GM12891 (cell line): ENCODE data around the gene MTA2.

Experiments
- DNase-seq: peaks from one replicate; pipeline ENCODE4 v3.0.0; 2011; ENCODE audit warnings: low spot score; ENCODE audit not compliant: insufficient read length
- FAIRE-seq: peaks from 2 replicates; lab custom pipeline; 2011; peaks lifted over from hg19 to GRCh38; lab: Jason Lieb, UNC
- PAX5 ChIP-seq: IDR thresholded peaks from 2 replicates; pipeline ENCODE4 v1.6.1; 2011; ENCODE audit warnings: low read length, moderate library complexity, mild to moderate bottlenecking; ENCODE audit not compliant: insufficient read depth, severe bottlenecking
- POLR2A ChIP-seq: IDR thresholded peaks from 2 replicates; pipeline ENCODE4 v1.6.1; 2011; ENCODE audit warnings: low read depth, low read length, control low read depth
- POLR2AphosphoS5 ChIP-seq: IDR thresholded peaks from 2 replicates; pipeline ENCODE4 v1.6.1; 2011; ENCODE audit warnings: low read depth, low read length, control low read depth
- POU2F2 ChIP-seq: IDR thresholded peaks from 2 replicates; pipeline ENCODE4 v1.6.1; 2011; ENCODE audit warnings: low read depth, mild to moderate bottlenecking, control low read depth, low read length, moderate library complexity
- SPI1 ChIP-seq: IDR thresholded peaks from 2 replicates; pipeline ENCODE4 v1.6.1; 2011; ENCODE audit warnings: low read depth, low read length, control low read depth
- TAF1 ChIP-seq: IDR thresholded peaks from 2 replicates; pipeline ENCODE4 v1.6.1; 2011; ENCODE audit warnings: low read depth, low read length, control low read depth

MTA2 gene

GRCh38 chr11:62546929-62547625 is 54.6 kb downstream of the MTA2 start:
- FAIRE-seq (no peak), DNase-seq (no peak)
- TF ChIP-seq PAX5 (no peak), POU2F2 (no peak), TAF1 (no peak), POLR2A (no peak), SPI1 (no peak)

DNA sequence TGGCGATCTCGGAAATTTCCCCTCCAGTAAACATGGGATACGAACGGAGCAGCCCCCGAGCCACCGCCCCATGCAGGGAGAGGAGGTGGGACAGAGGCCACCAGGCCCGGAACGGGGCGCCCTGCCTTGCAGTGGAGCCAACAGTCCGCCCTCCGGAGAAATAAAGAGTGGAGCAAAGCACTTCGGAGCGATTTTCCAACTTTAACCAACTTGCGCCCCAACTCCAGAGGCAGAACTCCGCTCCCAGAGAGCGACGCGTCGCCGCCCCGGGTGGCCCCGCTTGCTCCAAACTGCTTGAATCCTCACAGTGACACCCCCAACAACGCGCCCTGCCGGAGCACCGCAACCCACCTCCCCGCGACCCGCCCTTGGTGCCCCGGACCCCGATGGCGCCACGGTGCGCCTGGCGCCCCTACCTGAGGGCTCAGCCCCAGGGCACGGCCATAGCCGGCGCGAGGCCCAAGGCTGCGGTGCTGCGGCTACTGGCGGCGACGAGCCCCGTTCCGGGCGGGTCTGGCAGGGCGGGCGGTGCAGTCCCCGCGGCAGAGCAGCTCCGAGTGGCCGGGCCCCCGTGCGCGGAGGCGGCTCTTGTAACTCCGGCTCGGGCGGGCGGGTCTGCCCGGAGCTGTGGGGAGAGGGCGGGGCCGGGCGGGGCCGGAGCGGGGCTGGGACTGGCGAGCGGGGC is 55.3 kb downstream of the MTA2 start, which contains the start of gene AHNAK:
TSS of gene AHNAK (minus strand) at position 563 of the 685 bp plus-strand sequence. CDS start 10,708 bp downstream, outside the sequence.
- no peak for TF ChIP-seq TAF1
- TF ChIP-seq SPI1 = no peak
- no peak for TF ChIP-seq POLR2AphosphoS5
- TF ChIP-seq POLR2A = no peak
- DNase-seq (no peak), FAIRE-seq (no peak)

- no peak for FAIRE-seq
- no peak for TF ChIP-seq TAF1
- TF ChIP-seq SPI1 = no peak
- TF ChIP-seq POLR2A = no peak
- TF ChIP-seq POU2F2 = no peak
- no peak for TF ChIP-seq PAX5
- TF ChIP-seq POLR2AphosphoS5 = no peak
- no peak for DNase-seq
These were observed 56.0 kb downstream of the MTA2 start for GRCh38 chr11:62545437-62546243.

DNA sequence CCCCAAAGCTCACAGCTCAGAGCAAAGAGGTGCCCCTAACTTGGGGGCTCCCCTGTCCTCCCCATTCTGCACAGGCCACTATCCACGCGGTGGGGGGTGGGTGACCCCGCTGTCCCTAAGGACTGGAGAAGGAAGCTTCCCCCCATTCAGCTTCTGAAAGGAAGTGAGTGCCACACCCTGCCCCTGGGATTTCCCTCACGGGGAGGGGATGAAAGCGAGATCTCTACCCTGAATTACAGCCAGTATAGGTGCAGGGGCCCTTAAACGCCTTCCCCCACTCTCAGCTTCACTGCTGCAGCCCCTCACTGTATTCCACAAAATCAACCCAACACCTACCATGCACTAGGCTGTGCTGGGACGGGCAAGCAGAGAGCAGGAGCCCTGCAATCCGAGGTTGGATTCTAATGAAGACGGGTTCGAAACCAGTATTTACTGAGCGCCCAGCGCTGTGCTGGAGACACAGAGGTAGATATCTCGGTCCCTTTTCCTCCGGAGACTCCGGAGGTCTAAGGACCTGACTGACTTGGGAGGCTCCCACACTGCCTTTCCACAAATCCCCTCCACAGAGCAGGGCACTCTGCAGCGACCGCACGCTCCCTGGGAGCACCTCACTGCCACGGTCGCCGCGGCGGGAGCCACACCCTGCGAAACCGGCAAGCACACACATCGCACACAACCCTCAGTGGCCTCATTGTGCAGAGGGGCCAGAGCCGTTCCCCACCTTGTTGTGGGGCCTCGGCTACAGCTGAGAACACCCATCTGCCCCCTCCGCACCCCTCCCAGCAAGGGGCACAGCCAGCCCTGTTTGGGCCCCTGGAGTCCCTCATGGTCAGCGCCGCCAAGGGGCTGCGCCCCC is 56.9 kb downstream of the MTA2 start:
- DNase-seq = no peak
- FAIRE-seq = no peak
- TF ChIP-seq POLR2AphosphoS5 = no peak
- no peak for TF ChIP-seq POU2F2
- TF ChIP-seq SPI1 = no peak
- no peak for TF ChIP-seq POLR2A
- no peak for TF ChIP-seq TAF1
- TF ChIP-seq PAX5 = no peak

- DNase-seq (no peak), FAIRE-seq (no peak)
- TF ChIP-seq POLR2A (no peak), POLR2AphosphoS5 (no peak), PAX5 (no peak), POU2F2 (no peak), TAF1 (no peak), SPI1 (no peak)
These were observed 57.8 kb downstream of the MTA2 start for GRCh38 chr11:62543680-62544444.
